Panc1 (cell line): ENCODE data around the gene SPOCK1. TPM values are rescaled to one million over a fixed set of nuclear protein-coding genes. Genes with fewer than 3 reads are reported as not detected.

Source experiments
- ATAC-seq: fragments of 200-7000 bp; cut with Tn5 transposase; 2 replicates; pipeline ENCODE4 v1.9.1; 2020; ENCODE audit warnings: mild to moderate bottlenecking, moderate library complexity
- BruUV-seq: library from RNA; stranded (reverse); fragments of 400-500 nt; replicated peaks from 2 replicates; lab custom pipeline; 2021; lab: Mats Ljungman, UMichigan
- CTCF ChIA-PET: fragments of 300-600 bp; sonication (Branson Sonifier 250); formaldehyde crosslinking; loops from one replicate; lab custom pipeline; 2022; ENCODE audit warnings: antibody characterized with exemption; lab: Charles Lee
- POLR2A ChIA-PET: fragments of 300-600 bp; sonication (Branson Sonifier 250); formaldehyde crosslinking; loops from one replicate; lab custom pipeline; 2022; ENCODE audit warnings: antibody characterized with exemption; lab: Charles Lee
- DNase-seq: peaks from one replicate; pipeline ENCODE4 v3.0.0-alpha.2; 2010; ENCODE audit warnings: low read depth, low spot score
- H3K27ac ChIP-seq: 2 replicates; pipeline ENCODE4 v1.5.1; 2011; ENCODE audit warnings: mild to moderate bottlenecking, low read length, inconsistent platforms
- H3K27me3 ChIP-seq: fragments of 200-500 bp; sonication (Bioruptor generic); 2 replicates; pipeline ENCODE4 v1.6.0; 2014; ENCODE audit warnings: low read length, inconsistent platforms; ENCODE audit not compliant: control insufficient read depth, insufficient read depth
- H3K36me3 ChIP-seq: fragments of 200-500 bp; sonication (Bioruptor generic); 2 replicates; pipeline ENCODE4 v1.5.1; 2014; ENCODE audit warnings: inconsistent platforms, mild to moderate bottlenecking, low read length, moderate library complexity; ENCODE audit not compliant: control insufficient read depth, insufficient read depth
- H3K4me1 ChIP-seq: 2 replicates; pipeline ENCODE4 v1.5.1; 2011; ENCODE audit warnings: inconsistent platforms, mild to moderate bottlenecking, low read length, moderate library complexity; ENCODE audit not compliant: control insufficient read depth, insufficient read depth
- H3K4me3 ChIP-seq, 2 experiments: 2 replicates each; pipeline ENCODE4 v1.5.1; 2011 to 2012; ENCODE audit warnings: low read depth in 2 of 2, low read length in 2 of 2, mild to moderate bottlenecking in 2 of 2, inconsistent platforms in 1 of 2, moderate library complexity in 1 of 2
- H3K9me3 ChIP-seq: fragments of 200-500 bp; sonication (Bioruptor generic); 2 replicates; pipeline ENCODE4 v1.5.1; 2014; ENCODE audit warnings: low read depth, mild to moderate bottlenecking, inconsistent platforms, low read length, moderate library complexity; ENCODE audit not compliant: control insufficient read depth, insufficient read depth
- POLR2AphosphoS5 ChIP-seq: IDR thresholded peaks from 2 replicates; pipeline ENCODE4 v1.6.1; 2012; ENCODE audit warnings: mild to moderate bottlenecking, low read depth, low read length, moderate library complexity
- SIN3A ChIP-seq: IDR thresholded peaks from 2 replicates; pipeline ENCODE4 v1.6.1; 2012; ENCODE audit warnings: low read depth, mild to moderate bottlenecking, low read length, moderate library complexity, borderline replicate concordance; ENCODE audit not compliant: insufficient read depth
- TCF7L2 ChIP-seq: IDR thresholded peaks from 2 replicates; pipeline ENCODE4 v1.6.1; 2011; ENCODE audit warnings: mild to moderate bottlenecking, low read depth, low read length, inconsistent platforms
- in situ Hi-C: cut with HindIII; loops from 2 replicates; pipeline ENCODE4 v1.10.0; 2016; ENCODE audit warnings: low sequenced_read_pairs, low pct_unique_long_range_greater_than_20kb
- intact Hi-C: fragments of 100-400 bp; cut with micrococcal nuclease; formaldehyde crosslinking; loops from one replicate; pipeline ENCODE4 v1.10.0; 2022; ENCODE audit not compliant: unreplicated experiment
- total RNA-seq: library from RNA; stranded (reverse); gene quantifications from one replicate; pipeline ENCODE4 v1.2.1, GENCODE V29; 2021; ENCODE audit not compliant: unreplicated experiment
- TF ChIP-seq, protein P1 (sequence below): fragments of 450-650 bp; IDR thresholded peaks from 2 replicates; pipeline ENCODE4 v1.5.1; 2017; ENCODE audit warnings: mild to moderate bottlenecking
- TF ChIP-seq, protein P2 (sequence below), 2 experiments: IDR thresholded peaks; 2 replicates each; pipeline ENCODE4 v1.6.1; 2011 to 2012; ENCODE audit warnings: low read depth in 2 of 2, control low read depth in 1 of 2, low read length in 1 of 2, mild to moderate bottlenecking in 1 of 2, moderate library complexity in 1 of 2; ENCODE audit not compliant: insufficient read depth in 1 of 2

The SPOCK1 gene
- total RNA-seq, 1 experiment from 2014 or later, result 15.6 TPM

DNA sequence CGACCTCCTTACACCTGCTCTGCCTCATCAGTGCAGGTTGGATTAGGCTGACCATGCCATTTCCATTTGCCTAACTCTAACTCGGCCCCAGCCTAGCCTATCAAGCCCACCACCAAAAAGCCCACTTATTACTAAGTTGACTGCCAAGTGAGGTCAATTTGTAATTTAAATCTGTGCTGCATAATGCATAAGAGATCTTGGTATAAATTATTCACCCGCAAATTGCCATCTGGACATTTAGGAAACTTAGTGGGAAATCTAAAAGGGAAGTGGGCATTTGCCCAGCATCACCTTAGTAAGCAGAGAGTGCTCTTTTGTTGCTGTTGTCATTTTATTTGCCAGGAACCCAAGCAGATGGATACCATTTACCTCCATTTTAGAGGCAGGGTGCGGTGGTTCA, 143.0 kb downstream of the SPOCK1 start:
- no peak for ATAC-seq
- in situ Hi-C loops, result no loop called here

DNA sequence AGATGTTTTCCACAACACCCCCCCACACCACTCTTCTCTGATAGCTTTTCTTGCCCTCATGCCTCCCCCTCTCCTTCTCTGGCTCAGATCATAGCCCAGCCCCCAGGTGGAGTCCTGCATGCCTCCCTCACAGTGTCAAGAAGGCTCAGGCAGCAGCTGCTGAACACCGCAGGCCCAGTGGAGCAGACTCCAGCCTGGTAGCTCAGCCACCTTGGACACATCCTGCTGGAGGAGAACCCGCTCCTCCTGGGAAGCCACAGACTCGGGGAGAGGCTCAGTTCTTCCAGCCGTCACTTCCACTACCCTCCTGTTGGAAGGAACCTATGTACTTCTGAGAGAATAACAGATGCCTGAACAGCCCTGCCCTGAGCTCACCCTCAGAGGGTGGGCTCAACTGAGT, 143.4 kb downstream of the SPOCK1 start:
- in situ Hi-C loops, result no loop called here
- CTCF ChIA-PET, result no interaction called here
- intact Hi-C loops, result no loop called here
- no TSS peak for BruUV-seq
- ATAC-seq, result no peak
- POLR2A ChIA-PET, result no interaction called here
- TF ChIP-seq SIN3A (no peak), POLR2AphosphoS5 (no peak), TCF7L2 (no peak)
- TF ChIP-seq, protein P1, sequence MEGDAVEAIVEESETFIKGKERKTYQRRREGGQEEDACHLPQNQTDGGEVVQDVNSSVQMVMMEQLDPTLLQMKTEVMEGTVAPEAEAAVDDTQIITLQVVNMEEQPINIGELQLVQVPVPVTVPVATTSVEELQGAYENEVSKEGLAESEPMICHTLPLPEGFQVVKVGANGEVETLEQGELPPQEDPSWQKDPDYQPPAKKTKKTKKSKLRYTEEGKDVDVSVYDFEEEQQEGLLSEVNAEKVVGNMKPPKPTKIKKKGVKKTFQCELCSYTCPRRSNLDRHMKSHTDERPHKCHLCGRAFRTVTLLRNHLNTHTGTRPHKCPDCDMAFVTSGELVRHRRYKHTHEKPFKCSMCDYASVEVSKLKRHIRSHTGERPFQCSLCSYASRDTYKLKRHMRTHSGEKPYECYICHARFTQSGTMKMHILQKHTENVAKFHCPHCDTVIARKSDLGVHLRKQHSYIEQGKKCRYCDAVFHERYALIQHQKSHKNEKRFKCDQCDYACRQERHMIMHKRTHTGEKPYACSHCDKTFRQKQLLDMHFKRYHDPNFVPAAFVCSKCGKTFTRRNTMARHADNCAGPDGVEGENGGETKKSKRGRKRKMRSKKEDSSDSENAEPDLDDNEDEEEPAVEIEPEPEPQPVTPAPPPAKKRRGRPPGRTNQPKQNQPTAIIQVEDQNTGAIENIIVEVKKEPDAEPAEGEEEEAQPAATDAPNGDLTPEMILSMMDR, result no peak
- TF ChIP-seq, protein P2, sequence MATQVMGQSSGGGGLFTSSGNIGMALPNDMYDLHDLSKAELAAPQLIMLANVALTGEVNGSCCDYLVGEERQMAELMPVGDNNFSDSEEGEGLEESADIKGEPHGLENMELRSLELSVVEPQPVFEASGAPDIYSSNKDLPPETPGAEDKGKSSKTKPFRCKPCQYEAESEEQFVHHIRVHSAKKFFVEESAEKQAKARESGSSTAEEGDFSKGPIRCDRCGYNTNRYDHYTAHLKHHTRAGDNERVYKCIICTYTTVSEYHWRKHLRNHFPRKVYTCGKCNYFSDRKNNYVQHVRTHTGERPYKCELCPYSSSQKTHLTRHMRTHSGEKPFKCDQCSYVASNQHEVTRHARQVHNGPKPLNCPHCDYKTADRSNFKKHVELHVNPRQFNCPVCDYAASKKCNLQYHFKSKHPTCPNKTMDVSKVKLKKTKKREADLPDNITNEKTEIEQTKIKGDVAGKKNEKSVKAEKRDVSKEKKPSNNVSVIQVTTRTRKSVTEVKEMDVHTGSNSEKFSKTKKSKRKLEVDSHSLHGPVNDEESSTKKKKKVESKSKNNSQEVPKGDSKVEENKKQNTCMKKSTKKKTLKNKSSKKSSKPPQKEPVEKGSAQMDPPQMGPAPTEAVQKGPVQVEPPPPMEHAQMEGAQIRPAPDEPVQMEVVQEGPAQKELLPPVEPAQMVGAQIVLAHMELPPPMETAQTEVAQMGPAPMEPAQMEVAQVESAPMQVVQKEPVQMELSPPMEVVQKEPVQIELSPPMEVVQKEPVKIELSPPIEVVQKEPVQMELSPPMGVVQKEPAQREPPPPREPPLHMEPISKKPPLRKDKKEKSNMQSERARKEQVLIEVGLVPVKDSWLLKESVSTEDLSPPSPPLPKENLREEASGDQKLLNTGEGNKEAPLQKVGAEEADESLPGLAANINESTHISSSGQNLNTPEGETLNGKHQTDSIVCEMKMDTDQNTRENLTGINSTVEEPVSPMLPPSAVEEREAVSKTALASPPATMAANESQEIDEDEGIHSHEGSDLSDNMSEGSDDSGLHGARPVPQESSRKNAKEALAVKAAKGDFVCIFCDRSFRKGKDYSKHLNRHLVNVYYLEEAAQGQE (IDR thresholded peaks at IDR 0.05; ENCODE audit: insufficient read depth in 1 of 2, low read depth in 2 of 2, low read length in 1 of 2), result no peak
- Histone ChIP-seq H3K27me3 (peaks cover 9% of the 10 kb centered on the region; the same call in 1 of the 2 replicates), H3K27ac (no peak overlapping the region), H3K36me3 (no peaks in the 10 kb centered on the region), H3K4me3 (no peak overlapping the region), H3K9me3 (no peaks in the 10 kb centered on the region), H3K4me1 (no peaks in the 10 kb centered on the region)
- DNase-seq, result no peak

More for the DNA sequence above, 143.0 kb downstream of the SPOCK1 start:
- ChIA-PET CTCF (no interaction called here), POLR2A (no interaction called here)
- no peaks in the 10 kb centered on the region for H3K4me1 ChIP-seq
- no peaks in the 10 kb centered on the region for H3K9me3 ChIP-seq
- no peak overlapping the region for H3K27ac ChIP-seq
- H3K27me3 ChIP-seq, result peaks cover 9% of the 10 kb centered on the region; the same call in 1 of the 2 replicates
- TF ChIP-seq, protein P2 (IDR thresholded peaks at IDR 0.05; ENCODE audit: insufficient read depth in 1 of 2, low read depth in 2 of 2, low read length in 1 of 2), result no peak
- TF ChIP-seq POLR2AphosphoS5, result no peak
- no peak for TF ChIP-seq SIN3A
- H3K4me3 ChIP-seq, result no peak overlapping the region
- no TSS peak for BruUV-seq
- intact Hi-C loops, result no loop called here
- DNase-seq, result no peak
- H3K36me3 ChIP-seq, result no peaks in the 10 kb centered on the region
